ENCODE measurements around the gene C17orf107.

The C17orf107 gene

DNA sequence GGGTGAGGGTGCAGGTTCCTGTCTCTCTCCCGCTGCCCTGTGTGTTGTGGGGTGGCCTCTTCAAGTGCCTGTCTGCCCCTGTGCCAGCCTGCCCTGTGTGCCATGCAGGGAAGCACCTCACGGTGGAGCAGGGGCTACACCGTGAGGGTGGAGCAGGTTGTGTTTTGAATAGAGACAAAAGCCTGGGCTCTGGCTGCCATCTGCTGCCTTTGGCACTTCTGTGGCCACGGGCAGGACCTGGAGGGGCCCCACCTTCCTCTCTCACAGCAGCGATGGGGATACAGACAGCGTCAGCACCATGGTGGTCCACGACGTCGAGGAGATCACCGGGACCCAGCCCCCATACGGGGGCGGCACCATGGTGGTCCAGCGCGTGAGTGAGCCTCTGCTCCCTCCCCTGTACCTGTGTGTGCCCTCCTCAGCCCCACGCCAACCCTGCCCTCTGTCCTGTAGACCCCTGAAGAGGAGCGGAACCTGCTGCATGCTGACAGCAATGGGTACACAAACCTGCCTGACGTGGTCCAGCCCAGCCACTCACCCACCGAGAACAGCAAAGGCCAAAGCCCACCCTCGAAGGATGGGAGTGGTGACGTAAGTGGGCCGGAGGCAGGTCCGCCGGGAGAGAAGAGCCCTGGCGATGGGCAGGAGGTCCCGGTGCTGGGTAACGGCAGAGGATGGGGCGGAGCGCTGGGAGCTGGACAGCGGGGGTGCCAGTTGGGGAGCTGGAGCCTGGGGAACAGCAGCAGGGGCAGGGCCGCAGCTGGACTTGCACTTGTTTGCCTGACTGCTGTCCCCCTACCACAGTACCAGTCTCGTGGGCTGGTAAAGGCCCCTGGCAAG is 5.4 kb upstream of the C17orf107 start:
- Histone ChIP-seq H3K4me3 (ENCODE audit: low read length) (no peak overlapping the region), H4K20me1 (ENCODE audit: insufficient read depth, low read length) (no peaks in the 10 kb centered on the region), H3K36me3 (replicated peaks; ENCODE audit: low read depth, low read length) (peaks cover 7% of the 10 kb centered on the region), H3K9ac (ENCODE audit: low read length) (no peak overlapping the region), H3K27ac (ENCODE audit: low read length) (no peak overlapping the region), H3K9me3 (ENCODE audit: insufficient read depth, low read length) (no peaks in the 10 kb centered on the region), H3K79me2 (ENCODE audit: low read length) (no peaks in the 10 kb centered on the region), H3K27me3 (ENCODE audit: low read depth, low read length) (no peaks in the 10 kb centered on the region), H3K4me2 (ENCODE audit: low read length) (no peak overlapping the region), H2AFZ (ENCODE audit: low read depth, low read length) (no peak overlapping the region), H3K4me1 (ENCODE audit: low read length) (peaks cover 14% of the 10 kb centered on the region)
- TF ChIP-seq, protein P1, sequence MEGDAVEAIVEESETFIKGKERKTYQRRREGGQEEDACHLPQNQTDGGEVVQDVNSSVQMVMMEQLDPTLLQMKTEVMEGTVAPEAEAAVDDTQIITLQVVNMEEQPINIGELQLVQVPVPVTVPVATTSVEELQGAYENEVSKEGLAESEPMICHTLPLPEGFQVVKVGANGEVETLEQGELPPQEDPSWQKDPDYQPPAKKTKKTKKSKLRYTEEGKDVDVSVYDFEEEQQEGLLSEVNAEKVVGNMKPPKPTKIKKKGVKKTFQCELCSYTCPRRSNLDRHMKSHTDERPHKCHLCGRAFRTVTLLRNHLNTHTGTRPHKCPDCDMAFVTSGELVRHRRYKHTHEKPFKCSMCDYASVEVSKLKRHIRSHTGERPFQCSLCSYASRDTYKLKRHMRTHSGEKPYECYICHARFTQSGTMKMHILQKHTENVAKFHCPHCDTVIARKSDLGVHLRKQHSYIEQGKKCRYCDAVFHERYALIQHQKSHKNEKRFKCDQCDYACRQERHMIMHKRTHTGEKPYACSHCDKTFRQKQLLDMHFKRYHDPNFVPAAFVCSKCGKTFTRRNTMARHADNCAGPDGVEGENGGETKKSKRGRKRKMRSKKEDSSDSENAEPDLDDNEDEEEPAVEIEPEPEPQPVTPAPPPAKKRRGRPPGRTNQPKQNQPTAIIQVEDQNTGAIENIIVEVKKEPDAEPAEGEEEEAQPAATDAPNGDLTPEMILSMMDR (IDR thresholded peaks at IDR 0.05; ENCODE audit: low read depth, low read length): no peak
- no peak for TF ChIP-seq EZH2phosphoT487 (IDR thresholded peaks at IDR 0.05; ENCODE audit: low read depth)

DNA sequence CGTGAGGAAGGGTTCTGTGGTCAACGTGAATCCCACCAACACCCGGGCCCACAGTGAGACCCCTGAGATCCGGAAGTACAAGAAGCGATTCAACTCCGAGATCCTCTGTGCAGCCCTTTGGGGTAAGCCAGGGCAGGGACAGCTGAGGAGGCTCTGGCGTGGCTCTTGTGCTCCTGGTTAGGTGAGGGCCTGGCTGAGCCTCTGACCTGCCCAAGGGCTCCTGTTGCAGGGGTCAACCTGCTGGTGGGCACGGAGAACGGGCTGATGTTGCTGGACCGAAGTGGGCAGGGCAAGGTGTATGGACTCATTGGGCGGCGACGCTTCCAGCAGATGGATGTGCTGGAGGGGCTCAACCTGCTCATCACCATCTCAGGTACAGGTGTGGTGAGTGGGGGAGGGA is 4.2 kb upstream of the C17orf107 start:
- H3K79me2 ChIP-seq (ENCODE audit: low read length): no peaks in the 10 kb centered on the region
- H3K4me3 ChIP-seq (ENCODE audit: low read length): no peak overlapping the region
- no peak overlapping the region for H3K9ac ChIP-seq (ENCODE audit: low read length)
- no peaks in the 10 kb centered on the region for H3K9me3 ChIP-seq (ENCODE audit: insufficient read depth, low read length)
- H3K27ac ChIP-seq (ENCODE audit: low read length): no peak overlapping the region
- no peaks in the 10 kb centered on the region for H3K27me3 ChIP-seq (ENCODE audit: low read depth, low read length)
- peaks cover 7% of the 10 kb centered on the region for H3K36me3 ChIP-seq (replicated peaks; ENCODE audit: low read depth, low read length)
- no peaks in the 10 kb centered on the region for H4K20me1 ChIP-seq (ENCODE audit: insufficient read depth, low read length)
- H2AFZ ChIP-seq (ENCODE audit: low read depth, low read length): no peak overlapping the region
- TF ChIP-seq EZH2phosphoT487 (IDR thresholded peaks at IDR 0.05; ENCODE audit: low read depth): no peak
- TF ChIP-seq, protein P1 (IDR thresholded peaks at IDR 0.05; ENCODE audit: low read depth, low read length): no peak
- H3K4me2 ChIP-seq (ENCODE audit: low read length): no peak overlapping the region
- H3K4me1 ChIP-seq (ENCODE audit: low read length): peaks cover 14% of the 10 kb centered on the region

DNA sequence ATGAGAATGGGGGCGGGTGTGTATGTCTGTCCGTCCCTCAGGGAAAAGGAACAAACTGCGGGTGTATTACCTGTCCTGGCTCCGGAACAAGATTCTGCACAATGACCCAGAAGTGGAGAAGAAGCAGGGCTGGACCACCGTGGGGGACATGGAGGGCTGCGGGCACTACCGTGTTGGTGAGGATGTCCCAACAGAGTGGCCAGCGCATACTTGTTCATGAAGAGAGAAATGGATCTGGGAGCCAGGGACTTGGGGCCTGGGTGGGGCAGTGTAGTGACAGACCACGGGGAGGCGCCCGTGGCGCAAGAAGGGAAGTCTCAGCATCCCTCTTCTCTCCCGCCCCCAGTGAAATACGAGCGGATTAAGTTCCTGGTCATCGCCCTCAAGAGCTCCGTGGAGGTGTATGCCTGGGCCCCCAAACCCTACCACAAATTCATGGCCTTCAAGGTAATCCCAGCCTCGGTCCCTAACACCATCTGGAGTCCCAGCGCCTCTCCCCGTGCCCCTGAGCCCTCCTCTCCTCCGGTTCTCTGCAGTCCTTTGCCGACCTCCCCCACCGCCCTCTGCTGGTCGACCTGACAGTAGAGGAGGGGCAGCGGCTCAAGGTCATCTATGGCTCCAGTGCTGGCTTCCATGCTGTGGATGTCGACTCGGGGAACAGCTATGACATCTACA is 3.5 kb upstream of the C17orf107 start:
- no peak overlapping the region for H2AFZ ChIP-seq (ENCODE audit: low read depth, low read length)
- H4K20me1 ChIP-seq (ENCODE audit: insufficient read depth, low read length): no peaks in the 10 kb centered on the region
- peaks cover 14% of the 10 kb centered on the region for H3K4me1 ChIP-seq (ENCODE audit: low read length)
- H3K36me3 ChIP-seq (replicated peaks; ENCODE audit: low read depth, low read length): peaks cover 7% of the 10 kb centered on the region
- H3K79me2 ChIP-seq (ENCODE audit: low read length): no peaks in the 10 kb centered on the region
- no peaks in the 10 kb centered on the region for H3K27me3 ChIP-seq (ENCODE audit: low read depth, low read length)
- H3K4me2 ChIP-seq (ENCODE audit: low read length): no peak overlapping the region
- TF ChIP-seq, protein P1 (IDR thresholded peaks at IDR 0.05; ENCODE audit: low read depth, low read length): no peak
- TF ChIP-seq EZH2phosphoT487 (IDR thresholded peaks at IDR 0.05; ENCODE audit: low read depth): no peak
- no peaks in the 10 kb centered on the region for H3K9me3 ChIP-seq (ENCODE audit: insufficient read depth, low read length)
- H3K4me3 ChIP-seq (ENCODE audit: low read length): no peak overlapping the region
- H3K9ac ChIP-seq (ENCODE audit: low read length): no peak overlapping the region
- H3K27ac ChIP-seq (ENCODE audit: low read length): no peak overlapping the region
